Erythroblast (primary cell): ENCODE results near the gene NFX1.
"Not testable (repeated sequence)": the region's sequence is repeated elsewhere in the genome, so short reads cannot be mapped to it uniquely, and the experiment has no call there.

ENCODE experiments used
- GATA1 ChIP-seq: IDR thresholded peaks from 2 replicates; pipeline ENCODE4 v1.6.1; 2011; ENCODE audit warnings: low read depth, mild to moderate bottlenecking, control low read depth, low read length, moderate library complexity
- POLR2A ChIP-seq: IDR thresholded peaks from 2 replicates; pipeline ENCODE4 v1.6.1; 2011; ENCODE audit warnings: mild to moderate bottlenecking, low read length

GRCh38 chr9:33397801-33398200, 107.5 kb downstream of the NFX1 start:
- not testable (repeated sequence) for TF ChIP-seq POLR2A, GATA1
